GM19395 (cell line): ENCODE data around the gene CCNG2.

Experiments
- ATAC-seq: cut with Tn5 transposase; IDR thresholded peaks from one replicate; pipeline ENCODE4 v1.9.1; 2021; ENCODE audit warnings: mild to moderate bottlenecking, moderate library complexity; ENCODE audit not compliant: unreplicated experiment

Gene CCNG2

DNA sequence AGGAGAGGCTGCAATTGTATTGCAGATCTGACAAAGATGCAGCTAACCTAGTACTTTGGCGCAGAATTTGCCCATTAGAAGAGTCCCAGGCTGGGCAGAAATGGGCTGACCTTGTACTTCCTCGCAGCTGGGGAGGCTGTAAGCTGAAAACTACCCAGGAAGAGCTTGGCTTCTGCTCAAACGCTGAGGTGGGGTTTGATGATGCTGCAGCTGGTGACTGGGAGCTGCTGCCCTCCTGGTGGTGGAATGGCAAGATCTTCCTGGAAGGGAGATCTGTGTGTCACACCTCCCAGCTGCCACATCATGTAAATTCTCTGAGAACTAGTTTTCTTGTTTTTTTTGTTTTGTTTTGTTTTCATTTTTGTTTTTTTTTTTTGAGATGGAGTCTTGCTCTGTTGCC, 17.4 kb downstream of the CCNG2 start:
- no peak for ATAC-seq

DNA sequence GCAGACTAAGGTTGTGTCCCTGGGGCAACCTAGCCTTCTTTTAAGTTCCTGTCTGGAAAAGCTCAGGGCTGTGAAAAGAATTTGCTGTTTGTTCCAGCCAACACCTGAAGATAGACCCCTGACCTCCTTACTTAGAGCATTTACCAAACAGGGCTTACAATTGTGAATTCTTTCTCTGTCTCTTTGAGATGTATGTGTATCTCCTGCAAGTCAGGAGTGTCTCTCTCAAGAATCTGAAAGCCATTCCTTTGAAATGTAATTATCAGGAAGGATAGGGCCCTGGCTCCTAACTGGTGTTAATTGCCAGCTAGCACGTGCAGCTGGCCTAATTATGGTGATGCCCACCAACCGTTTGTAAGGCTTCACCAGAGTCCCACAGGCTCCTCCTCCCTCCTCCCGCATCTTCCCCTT, 18.2 kb downstream of the CCNG2 start:
- no peak for ATAC-seq

DNA sequence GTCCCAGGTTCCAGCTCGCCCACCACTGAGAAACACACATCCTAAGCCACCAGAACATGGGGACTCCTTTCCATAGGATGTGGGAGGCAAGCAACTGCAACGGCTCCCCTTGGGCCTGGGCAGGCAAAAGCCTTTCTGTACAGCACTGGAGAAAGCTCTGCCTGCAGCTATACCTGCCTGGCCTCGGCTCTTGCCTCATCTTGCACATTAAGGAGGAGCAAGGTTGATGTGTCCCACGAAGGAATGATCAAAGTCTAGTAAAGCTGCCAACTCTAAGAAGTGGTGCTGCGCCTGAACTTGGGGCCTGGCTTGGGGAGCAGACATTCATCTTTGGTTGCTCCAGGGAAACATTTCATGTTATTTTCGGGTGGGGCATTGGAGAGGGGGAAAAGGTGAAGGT, 19.6 kb downstream of the CCNG2 start:
- no peak for ATAC-seq

DNA sequence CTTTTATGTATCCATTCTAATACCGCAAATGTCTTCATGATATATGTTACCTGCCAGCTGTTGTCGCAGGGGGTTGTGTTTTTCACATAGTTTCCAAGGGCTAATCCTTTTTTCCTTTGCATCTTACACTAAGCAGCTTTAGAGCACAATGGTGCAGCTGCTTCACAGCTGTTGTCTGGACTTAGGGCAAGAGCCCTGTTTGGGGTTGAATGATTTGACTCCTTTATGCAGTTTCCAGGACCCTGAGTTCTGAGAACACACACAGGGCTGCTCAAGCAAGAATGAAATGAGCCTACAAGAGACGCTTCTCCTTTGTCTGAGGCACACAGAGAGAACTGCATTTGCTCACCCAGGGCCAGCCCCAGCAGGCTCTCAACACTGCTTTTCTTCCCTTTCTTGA, 20.2 kb downstream of the CCNG2 start:
- ATAC-seq, result no peak

DNA sequence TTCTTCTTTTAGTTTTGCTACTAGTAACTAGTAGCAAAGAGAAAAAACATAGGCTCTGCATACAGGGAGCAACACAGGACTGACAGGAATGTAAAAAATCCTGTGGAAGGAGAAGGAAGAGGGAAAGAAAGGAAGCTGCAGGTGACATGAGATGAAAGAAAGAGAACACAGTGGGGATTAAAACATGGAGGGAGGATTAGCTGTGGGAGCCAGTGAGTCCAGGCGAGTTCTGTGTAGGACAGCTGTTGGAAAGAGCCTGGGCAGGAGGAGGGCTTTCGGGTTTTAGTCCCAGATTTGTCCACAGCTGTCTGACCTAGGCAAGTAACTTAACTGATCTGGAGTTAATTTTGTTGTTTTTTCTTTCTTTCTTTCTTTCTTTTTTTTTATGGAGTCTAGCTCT, 21.6 kb downstream of the CCNG2 start:
- no peak for ATAC-seq

DNA sequence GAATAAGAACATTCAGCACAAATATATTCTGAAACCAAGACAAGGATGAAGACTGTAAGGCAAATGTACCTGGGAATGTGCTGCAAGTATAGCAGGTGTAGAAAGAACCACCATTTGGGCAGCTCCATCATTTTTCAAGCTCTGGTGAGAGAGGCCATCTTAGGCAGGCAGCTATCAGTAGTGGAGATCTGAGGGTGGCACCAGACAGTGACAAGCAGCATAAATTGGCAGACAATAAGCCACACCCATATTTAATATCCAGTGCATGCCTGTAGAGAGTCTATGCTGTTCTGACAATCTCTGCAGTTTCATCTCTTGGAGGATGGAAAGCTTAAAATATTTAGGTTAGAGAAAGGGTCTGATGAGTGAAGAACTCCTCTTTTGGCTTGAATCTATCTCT, 22.5 kb downstream of the CCNG2 start:
- ATAC-seq, result no peak

DNA sequence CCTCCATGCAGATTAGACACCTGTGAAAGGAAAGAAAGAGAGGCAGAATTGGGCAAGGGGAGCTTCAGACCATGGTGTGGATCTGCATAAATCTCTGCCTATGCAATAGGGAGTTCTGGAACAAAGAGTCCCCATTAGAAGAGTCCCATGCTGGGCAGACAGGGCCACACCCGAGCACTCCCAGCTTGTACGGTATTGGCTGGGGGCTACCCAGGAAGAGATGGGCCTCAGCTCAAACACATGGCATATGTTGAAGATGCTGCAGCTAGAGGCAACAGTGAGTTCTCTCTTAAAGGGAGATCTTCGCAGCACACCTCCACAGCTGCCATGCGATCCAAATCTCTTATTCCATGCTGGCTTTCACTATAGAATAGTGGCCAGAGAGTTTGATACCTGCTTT, 24.7 kb downstream of the CCNG2 start:
- no peak for ATAC-seq

DNA sequence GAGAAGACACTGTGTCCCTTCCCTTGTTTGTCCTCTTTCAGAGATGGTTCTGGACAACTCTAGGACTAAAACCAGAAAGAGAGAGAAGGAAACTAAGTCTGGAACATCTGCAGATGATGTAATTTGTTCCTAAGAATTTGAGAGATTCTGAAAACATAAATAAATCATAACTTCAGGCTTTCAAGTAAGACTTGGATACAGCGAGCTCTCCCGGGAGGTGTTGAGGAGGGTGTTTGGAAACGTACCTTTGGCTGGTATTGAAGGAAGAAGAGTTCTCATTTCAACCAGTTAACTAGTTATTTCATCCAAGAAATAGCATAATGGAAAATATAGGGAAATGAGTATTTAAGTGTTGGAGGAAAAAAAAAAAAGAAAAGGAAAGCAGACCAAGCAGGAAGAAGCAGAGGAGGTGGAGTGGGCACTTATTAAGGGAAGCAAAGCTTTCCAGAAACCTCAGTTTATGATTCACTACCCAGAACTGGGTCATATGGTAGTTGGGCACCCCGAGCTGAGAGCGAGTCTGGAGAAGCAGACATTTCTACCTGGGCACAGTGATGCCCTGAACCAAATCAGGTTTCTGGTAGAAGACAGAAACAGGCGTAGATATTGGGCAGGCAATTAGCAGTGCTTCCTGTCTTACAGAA, 26.9 kb downstream of the CCNG2 start:
- ATAC-seq, result no peak

DNA sequence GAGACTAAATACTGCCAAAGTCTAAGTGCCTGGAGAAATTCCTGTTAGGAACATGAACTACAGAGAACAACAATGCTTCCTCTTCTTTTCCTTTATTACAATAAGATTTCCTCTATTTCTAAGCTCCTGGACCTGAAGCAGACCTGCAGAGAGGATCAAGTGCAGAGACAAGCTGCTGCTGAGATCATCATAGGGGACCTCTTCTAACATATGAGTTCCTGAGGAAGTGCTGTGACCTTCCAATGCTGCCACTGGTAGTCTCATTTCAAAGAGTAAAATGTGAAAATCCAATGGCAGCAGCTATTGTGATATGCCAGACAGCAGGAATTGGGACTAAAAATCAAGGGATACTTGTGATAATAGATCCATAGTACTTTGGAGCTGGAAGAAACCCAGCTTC, 28.0 kb downstream of the CCNG2 start:
- no peak for ATAC-seq

DNA sequence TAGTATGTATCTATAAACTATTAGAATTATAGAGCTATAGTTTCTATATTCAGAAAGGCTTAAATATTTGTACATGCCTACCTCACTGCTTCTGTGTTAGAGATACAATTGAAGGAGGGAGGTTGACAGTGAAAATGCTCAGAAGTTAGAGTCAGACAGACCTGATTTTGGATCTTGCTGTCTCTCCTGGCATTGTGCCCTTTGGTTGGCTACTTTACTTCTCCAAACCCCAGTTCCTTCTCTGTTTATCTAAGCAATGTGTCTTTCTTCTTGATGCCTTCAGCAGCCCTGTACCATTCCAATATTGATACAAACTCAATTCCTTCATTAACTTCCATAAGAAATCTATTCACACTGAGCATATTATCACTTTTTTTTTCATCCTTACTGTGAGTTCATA, 28.7 kb downstream of the CCNG2 start:
- no peak for ATAC-seq

DNA sequence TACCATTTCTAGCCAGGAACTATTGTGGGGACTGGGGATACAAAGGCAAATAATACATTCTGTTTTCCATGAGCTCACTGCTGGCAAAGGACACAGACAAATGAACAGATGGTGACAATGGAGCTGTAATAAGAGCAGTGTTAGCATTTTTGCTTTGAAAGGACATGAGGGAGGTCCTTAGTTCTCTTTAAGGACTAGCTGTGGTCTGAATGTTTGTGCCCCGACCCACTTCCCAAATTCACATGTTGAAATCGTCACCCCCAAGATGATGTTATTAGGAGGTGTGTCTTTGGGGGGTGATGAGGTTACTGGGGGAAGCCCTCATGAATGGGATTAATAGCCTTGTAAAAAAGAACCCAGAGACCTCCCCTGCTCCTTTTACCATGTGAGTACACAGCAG, 30.3 kb downstream of the CCNG2 start:
- no peak for ATAC-seq

DNA sequence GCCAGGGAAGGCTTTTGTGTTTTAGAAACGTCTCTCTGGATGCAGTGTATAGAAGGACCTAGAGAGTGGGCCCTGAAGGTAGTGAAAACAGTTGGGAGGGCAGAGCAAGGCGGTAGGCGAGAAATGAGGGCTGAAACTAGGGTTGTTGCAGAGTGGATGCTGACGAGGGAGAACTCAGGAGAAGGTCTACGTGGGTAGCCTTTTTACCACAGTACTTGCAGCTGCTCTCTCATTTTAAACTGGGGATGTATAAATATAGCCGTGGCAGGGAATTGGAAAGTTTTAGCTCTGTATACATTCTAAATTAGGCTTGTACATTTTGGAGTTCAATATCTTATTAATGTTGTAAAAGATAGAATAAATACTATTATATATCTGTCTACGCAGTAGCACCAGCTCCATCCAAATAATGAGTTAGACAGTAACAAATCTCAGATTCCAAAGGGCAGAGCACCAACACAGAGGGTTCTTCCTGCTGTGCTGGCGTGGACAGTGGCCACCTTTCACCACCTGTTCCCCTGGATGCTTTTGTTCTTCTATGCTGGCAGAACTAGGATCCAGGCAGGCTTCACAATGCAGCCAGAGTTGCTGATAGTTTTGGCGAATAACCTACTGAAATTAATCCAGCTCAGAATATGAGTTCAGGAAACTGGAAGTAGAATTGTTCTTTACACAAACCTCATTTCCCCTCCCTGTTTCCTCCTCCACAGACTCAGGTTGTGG, 31.7 kb downstream of the CCNG2 start:
- ATAC-seq, result no peak

DNA sequence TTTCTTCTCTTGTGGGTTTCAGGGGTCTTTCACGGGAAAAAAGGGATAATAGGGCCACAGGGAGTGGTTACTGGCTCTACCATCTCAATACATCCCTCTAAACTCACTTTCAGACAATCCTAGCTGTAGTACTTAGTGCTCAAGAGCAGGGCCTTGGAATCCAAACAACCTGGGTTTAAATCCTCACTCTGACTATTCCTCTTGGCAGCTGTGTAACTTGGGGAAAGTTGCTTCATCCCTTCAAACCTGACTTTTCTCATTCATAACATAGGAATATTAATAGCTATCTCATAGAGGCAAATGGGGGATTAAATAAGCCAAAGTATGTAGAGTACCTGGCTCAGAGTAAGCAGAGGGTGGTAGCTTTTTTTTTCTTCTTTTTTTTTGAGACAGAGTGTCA, 32.4 kb downstream of the CCNG2 start:
- no peak for ATAC-seq

DNA sequence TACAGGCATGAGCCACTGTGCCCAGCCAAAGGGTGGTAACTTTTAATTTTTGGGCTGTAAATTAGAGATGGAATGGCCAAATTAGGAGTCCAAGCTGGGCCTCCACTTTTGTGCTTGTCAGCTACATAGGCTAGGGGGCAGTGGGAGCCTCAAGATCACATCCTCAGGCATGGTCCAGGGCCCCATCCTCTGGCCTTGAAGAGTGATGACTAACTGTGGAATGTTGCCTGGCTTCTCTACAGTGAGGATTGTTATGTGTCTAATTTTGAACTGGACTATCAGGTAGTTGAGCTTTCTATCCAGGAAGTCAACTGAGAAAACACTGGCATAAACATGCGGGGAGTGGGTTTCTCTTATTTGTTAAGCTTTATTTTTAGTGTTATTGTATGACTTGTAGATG, 33.0 kb downstream of the CCNG2 start:
- no peak for ATAC-seq

DNA sequence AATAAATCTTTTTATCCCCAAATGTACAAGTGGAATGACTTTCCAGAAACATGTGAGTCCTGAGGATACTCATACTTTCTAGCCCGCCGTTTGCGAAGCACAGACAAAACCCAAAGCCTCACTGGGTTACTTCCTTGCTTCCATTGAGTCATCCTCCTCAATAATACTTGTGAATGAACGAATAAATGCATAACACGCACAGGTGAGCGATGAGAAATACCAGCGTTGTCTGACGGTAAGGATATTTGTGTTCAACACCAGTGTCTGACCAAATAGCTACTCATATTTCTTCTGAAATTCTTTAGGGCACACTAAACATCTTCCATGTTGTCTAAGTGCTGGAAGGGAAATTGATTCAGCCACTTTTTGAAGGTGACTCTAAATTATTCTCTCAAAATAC, 36.0 kb downstream of the CCNG2 start:
- ATAC-seq, result no peak

DNA sequence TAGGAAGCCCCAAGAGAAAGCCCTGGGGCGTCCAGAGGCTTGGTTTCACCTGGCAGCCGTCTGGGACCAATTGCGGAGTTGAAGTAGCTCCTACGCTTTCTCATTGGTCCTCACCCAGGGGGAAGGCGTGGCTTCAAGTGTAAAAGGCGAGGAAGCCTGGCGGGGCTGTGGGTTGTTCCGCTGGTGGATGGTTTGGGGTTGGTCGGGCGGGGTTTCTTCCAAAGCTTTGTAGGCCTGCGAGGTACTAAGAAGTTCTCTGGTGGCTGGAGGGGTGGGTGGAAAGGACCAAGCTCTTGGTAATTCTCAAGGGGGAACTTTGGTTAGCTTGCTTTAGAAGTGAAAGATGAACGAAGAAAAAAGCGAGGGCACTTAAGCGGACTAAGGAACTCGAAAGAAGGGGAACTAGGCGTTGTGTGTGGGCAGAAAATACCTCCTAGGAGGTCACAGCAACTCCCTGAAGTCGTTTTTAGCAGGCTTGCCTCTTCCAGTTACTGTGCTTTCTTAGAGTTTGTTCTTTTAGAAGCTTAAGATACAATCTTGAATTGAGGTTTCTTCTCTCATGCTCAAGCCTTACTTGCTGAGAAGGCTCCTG, 36.6 kb downstream of the CCNG2 start:
- ATAC-seq, result peak; percentile 89

DNA sequence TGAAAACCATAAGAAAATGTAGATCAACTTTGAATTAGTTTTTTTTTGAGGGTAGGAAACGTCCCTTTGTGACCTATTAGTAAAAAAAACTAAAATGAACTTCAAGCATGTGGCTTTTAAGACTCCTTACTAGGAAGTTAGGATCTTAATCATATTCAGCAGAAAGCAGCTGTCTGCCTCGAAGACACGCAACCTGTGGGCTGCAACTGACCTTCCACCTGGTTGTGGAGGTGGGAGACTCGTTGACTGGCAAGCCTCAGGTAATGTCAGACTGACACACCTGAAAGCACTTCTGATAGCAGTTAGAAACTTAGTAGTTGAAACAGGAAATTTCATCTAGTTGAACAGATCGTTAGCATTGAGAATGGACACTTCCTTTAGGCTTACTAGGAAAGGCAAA, 37.4 kb downstream of the CCNG2 start:
- ATAC-seq, result no peak

DNA sequence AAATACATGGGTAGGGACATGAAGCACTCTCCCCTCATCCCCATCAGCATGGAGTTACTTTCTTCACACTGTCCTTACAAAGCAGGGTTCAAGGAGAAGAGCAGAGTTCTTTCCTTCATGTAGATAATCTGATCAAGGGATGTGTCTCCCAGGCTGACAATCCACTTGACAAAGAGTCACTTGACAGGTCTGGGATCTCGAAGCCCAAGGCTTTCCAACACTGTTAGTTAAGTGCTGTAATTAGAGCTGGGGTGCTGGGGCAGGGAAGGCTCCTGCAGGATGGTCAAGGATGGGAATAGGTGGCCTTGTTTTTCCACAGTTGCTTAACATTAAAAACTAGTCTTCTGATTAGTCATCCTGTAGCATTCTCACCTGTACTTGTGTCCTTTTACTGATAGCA, 38.0 kb downstream of the CCNG2 start:
- no peak for ATAC-seq

DNA sequence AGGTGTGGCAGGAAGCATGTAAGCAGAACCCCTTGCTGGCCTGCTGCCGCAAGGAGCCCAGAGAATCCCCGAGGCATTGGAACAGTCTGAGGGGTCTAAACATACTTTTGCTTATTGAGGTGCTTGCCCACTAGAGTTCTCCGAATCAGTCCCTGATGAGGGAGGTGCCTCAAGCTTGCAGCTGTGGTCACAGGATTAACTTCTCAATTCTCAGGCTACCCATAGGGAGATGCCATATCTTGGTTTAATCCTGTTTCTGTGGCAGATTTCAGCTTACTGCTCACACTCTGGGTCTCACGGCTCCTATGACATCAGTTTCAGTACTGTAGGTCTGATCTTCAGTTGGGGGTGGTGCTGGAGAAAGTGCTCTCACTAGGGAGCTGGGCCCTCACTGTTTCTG, 39.9 kb downstream of the CCNG2 start:
- peak; percentile 46 for ATAC-seq

DNA sequence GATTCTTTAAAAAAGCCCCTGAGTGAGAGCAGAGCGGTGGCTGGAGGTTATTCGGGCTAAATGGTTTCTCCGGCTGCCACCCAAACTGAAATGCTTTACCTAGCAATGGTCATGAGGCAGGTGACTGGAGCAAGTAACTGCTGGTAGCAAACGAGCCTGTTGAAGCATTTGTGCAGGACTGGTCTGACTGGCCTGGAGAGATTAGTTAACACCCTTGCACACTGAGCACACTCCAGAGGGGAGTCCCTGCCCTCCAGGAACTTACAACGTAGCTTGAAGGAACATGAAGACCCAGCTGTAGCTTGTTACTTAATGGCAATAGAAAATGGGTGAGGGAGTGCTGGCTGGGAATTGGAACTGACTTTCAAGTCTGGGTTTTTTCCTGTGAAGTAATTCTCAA, 40.4 kb downstream of the CCNG2 start:
- ATAC-seq, result no peak

DNA sequence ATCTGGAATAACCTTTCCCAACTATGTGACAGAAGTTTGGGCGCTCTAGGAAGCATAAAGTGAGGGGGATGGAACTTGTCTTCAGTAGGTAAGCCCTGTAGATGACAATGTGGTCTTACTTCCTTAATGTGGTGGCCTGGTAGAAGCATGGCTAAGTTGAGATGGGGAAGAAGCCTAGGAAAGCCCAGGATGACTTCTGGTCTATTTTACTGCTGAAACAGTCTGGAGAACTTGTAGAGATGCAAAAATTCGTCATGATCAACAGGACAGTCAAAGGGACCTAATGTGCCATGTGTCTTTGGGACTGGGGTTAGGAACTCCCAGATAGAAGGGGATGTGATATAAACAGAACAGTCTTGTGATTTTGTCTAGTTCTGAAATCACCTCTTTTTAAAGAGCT, 40.8 kb downstream of the CCNG2 start:
- ATAC-seq, result no peak

DNA sequence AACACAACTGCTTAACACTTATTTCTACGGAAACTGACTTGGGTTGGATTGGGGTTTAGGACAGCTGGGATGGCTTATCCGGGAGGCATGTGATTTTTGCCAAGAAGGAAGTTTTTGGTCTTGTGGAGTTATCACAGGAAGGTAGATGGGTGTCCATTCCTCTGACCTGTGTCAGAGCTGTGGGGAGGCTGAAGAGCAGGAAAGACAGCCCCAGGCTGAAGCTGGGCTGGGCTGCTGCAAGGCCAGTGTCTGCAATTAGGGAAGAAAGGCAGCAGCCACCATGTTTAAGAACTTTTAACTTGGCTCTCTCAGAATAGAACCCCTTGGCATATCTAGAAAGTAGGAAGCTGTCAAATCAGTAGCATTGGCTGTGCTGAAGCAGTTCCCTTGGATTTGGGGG, 42.3 kb downstream of the CCNG2 start:
- ATAC-seq, result no peak

DNA sequence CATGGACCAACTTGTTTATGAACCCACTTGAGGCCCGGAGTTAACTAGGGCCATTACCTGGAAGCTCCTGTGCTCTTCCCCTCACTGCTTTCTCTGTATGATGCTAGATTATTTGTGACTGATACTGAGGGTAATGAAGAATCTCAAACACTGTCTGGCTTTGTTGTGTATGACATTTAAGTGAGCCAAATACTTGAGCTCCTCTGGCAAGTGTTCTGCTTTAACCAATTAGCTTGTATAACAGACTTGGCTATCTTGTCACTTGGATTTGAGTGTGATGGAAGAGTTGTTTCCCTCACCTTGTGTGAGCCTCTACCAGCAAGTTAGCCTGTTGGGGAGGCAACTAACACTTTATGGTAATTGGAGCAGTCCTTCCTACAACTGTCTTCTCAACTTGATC, 42.7 kb downstream of the CCNG2 start:
- no peak for ATAC-seq
